T-helper 2 cell (primary cell): ENCODE data around the gene CRYZL1.
"Not testable (repeated sequence)": the region's sequence is repeated elsewhere in the genome, so short reads cannot be mapped to it uniquely, and the experiment has no call there.

ENCODE experiments used
- DNase-seq, 5 experiments: peaks; one replicate each; pipeline versions ENCODE4 v3.0.0 to v3.0.0-alpha.2; 2012 to 2022

CRYZL1 gene

GRCh38 chr21:33660406-33660805 lies 18.9 kb upstream of the CRYZL1 start:
- DNase-seq, result no peak

DNA sequence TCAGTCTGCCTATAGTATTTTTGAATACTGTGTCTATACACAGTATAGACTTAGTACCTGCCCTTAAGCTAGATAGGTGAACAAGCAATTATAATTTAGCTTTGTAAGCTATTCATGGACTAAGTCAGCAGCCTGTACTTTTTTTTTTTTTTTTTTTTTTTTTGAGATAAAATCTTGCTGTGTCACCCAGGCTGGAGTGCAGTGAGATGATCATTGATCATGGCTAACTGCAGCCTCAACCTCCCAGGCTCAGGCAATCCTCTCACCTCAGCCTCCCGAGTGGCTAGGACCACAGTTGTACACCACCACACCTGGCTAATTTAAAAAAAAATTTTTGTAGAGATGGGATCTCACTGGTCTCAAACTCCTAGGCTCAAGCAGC lies 18.0 kb upstream of the CRYZL1 start:
- DNase-seq, result peak in 1 of 5 experiments; percentile 16

DNA sequence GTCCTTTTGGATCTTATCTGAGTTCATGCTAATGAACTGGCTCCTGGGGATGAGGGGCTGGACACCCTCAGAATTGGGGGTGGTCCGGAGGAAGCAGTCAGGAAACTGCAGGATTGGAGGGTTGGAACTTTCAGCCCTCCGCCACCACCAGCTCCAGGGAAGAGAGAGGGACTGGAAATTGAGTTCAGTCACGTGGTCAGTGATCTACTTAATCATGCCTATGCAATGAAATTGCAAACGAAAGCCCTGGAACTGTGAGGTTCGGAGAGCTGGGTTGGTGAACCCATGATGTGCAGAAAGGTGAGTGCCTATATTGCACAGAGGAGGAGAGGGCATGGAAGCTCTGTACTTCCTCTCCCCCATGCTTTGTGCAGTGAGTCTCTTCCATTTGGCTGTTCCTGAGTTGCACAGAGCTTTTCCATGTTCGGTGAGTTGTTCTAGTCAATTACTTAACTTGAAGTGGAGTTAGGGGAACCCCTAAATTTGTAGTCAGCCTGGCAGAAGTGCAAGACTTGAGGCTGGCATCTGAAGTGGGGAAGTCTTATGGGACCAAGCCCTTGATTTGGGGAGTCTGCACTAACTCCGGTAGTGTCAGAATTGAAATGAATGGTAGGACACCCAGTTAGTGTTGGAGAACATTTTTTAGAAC lies 17.5 kb upstream of the CRYZL1 start:
- DNase-seq, result no peak

GRCh38 chr21:33657124-33657820 lies 15.7 kb upstream of the CRYZL1 start:
- no peak for DNase-seq

DNA sequence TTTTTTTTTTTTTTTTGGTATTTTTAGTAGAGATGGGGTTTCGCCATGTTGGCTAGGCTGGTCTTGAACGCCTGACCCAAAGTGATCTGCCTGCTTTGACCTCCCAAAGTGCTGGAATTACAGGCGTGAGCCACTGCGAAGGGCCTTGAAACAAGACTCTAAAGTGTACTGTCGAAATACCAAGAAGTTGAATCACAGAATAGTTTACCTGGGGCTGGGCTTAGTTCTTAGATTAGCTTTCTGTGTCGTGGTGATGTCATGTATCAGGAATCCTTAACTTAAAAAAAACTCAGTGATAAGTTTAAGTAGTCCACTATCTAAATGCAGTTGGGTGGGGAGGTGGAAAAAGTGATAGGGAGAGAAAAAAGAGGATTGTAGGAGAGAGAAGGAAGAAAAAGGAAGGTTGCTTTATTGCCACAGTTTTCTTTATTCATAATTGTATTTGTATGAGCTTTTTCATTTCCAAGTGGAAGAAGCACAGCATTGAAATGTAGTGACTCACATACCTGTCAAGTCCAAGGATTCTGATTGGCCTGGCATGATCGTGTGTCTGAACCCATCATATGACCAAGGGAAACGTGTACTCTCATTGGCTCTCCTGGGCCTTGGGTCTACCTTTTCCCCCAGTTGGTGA lies 14.2 kb upstream of the CRYZL1 start:
- no peak for DNase-seq

DNA sequence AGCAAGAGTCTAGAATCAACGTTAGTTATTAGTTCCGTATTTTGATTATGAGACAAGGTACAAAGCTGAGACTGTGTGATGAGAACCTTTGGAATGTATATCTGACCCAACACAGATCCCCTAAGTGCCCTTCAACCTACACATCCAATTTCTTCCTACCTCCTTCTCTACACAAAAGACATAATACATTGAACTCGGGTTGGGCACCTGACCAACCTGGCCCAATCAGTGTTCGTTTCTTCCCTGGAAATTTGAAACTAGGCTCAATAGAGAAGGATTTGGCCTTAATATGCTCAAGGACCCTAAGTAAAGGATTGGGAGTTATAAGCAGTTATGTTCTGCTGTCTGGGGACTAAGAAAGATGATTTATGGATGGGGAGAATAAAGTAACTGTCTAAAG lies 12.9 kb upstream of the CRYZL1 start:
- DNase-seq, result no peak

DNA sequence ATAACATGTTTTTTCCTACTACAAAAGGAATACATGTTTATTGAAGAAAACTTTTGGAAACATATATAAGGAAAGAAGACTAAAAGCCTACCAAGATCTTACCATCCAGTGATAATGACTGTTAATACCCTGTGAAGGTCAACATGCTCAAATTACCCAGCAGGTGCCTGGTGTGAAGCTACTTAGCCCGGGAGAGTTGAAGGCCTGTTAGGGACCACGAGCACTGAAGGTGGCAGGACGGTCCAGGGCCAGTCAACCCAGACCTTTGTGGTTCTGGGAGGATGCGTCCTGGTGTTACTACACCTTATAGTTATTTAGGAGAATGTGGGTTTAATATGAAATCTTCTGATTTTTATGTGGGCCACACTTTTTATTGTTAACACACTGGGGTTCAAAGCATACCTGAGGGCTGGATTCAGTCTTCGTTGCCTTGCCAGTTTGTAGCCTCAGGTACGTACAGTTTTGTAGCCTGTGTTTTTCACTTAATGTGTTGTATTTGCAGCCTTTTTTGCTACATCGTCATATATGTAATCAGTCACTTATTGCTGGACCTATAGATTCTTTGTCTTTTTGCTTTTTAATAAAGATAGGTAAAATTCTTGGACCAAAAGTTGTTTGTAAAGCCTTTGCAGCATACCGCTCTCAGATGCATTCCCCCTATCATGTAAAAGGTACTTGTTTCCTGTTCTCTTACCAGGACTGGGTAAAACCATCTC lies 10.6 kb upstream of the CRYZL1 start:
- DNase-seq, result no peak

DNA sequence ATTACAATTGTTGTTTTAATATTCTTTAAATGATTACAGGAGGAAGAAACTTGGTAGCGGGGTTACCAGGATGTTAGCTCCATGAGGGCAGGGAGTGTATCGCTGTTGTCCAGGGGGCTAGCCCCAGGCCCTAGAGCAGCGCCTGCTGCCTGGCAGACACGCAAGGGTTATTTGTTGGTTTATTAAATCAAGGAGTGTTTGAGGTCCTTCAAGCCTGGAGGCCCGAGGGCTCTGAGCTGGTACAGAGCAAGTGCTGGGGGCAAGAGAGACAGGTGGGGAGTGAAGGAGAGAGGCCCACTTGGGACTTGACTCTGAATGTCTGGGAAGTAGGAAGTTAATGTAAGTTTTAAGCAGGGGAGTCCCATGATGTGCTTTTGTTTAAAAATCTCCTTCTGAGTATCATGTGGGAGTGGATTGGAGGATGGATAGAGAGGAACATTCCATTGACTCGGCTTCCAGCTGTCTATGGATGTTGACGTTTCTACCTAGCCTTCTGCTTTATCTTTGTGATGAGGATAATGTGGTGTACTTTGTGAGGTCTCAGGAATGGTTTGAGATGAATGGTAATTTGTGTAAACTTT lies 9.5 kb upstream of the CRYZL1 start:
- DNase-seq, result no peak

DNA sequence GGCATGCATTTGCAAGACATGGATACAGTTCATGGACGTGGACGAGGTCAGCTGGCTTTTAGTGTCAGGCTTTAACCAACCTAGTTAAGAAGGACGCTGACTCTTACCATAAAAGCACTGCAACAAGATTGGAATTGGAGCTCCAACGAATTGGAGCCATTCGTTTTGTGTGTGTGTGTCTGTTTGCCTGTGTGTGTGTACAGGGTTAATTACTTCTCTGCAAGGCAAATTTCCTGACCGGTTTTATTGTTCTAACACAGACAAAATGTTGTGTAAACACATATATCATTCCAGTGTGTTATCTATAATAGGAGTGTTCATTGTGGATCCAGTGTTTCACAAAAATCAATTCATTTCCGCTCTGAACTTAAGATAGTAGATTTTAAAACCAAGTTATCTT lies 8.7 kb upstream of the CRYZL1 start:
- no peak for DNase-seq

DNA sequence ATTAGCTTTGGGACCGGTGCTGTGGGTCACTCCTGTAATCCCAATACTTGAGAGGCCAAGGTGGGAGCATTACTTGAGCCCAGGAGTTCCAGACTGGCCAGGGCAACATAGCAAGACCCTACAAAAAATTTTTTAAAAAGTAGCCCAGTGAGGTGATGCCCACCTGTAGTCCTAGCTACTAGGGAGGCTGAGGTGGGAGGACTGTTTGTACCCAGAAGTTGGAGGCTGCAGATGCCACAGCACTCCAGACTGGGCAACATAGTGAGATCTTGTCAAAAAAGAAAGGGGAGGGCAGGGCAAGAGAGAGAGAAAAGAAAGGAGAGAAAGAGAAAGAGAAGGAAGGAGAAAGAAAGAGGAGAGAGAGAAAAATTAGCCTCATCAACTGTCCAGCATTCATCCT lies 7.0 kb upstream of the CRYZL1 start:
- no peak for DNase-seq

- DNase-seq, result no peak
These were observed 6.0 kb upstream of the CRYZL1 start for GRCh38 chr21:33647587-33647986.

GRCh38 chr21:33645730-33646129 lies 4.2 kb upstream of the CRYZL1 start:
- no peak for DNase-seq

- no peak for DNase-seq
These were observed 3.0 kb upstream of the CRYZL1 start for GRCh38 chr21:33644383-33645074.

DNA sequence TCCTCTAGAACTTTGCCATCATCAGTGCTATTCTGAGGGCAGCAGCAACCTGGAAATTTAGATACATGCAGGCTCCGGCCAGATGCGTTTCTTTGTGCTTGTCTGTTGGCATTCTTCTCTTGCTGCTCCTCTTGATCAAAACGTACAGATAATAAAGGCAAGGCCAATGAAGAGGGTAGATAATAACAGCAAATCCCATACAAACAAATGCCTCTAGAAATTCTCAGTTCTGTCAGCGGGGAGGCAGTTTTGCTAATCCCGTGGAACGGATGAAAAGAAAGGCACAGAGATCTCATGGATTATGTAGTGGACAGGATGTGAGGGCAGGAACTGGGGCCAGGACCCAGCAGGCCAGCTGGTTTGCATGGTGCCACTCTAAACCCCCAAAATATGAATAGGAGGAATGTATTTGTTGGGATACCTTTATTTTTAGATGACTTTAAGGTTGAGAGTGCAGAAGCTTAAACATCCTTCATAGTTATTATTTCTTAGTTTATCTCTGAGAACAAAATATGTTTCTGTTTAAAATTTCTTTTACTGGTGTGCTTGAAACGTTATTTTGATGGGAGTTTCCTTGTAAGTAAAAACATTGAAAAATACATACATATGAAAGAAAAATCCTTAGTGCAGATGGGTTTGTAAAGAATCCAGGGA lies 2.2 kb upstream of the CRYZL1 start:
- DNase-seq, result peak in 1 of 5 experiments; percentile 6

DNA sequence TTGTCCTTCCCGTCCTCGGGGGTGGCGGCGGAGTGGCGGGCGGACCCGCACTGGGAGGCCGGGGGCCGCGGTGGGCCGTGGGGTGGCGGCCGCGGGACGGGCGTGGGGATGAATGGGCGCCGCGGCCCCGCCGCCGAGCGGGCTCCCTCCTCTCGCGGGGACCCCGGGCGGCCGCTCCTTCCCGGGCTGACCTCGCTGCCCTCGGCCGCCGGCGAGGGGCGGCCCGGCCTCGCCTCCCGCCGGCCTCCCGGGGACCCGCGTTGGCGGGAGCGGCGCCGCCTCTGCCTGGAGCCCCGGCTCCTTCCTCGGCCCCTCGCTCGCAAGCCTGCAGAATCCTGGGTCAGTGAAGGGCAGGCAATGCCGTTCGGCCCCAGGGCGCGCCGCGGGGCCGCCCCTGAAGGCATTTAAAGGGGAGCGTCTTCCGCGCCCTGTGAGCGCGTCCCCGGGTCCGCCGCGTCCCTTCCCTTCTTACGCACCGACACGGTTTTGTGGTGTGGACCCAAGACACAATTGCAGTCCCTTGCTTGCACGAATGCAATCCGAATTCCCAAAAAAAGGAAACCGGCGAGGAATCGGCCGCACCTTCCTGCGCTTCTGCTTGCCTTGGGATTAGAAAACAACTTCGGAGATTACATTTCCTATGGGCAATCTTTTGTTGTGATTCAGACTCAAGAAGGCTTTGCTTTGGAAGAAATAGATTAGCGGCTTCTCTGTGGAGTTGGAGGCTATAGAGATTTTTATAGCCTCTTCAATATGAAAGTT lies 1.5 kb upstream of the CRYZL1 start:
- DNase-seq, result peak in 1 of 5 experiments; percentile 30

DNA sequence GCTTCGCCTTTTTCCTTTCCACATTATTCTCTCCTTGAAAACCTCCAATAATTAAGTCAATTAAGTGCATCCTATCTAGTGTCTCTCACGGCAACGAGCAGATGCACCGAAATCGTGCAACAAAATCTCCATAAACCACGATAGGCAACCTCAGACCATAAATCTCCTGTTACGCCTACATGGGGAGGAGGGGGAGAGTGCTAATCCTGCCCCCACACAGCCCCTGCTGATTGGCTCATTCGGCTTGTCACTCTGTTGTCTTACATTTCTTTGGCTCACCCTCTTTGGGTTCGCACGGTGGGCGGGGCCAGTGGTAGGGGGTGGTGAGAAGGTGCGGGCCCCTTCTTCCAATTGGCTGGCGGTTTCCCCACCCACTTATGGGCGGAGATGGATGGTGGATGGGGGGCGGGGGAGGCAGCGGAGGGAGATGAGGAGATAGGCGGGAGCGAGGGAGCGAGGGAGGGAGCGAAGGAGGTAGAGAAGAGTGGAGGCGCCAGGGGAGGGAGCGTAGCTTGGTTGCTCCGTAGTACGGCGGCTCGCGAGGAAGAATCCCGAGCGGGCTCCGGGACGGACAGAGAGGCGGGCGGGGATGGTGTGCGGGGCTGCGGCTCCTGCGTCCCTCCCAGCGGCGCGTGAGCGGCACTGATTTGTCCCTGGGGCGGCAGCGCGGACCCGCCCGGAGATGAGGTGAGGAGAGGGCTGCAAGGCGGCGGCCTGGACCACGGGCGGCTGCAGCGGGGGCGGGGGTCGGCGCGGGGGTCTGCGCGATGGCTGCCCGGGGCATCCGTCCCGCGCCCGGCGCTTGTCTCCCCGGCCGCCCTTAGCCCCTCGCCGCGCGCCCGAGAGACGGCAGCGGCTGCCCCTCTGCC lies 720 bp upstream of the CRYZL1 start, which contains the start of gene ITSN1:
TSS of gene ITSN1 (plus strand) at position 475 of the 869 bp plus-strand sequence. CDS start 76,328 bp downstream, outside the sequence.
- DNase-seq, result peak; percentile 98 to 100 (median 99)

DNA sequence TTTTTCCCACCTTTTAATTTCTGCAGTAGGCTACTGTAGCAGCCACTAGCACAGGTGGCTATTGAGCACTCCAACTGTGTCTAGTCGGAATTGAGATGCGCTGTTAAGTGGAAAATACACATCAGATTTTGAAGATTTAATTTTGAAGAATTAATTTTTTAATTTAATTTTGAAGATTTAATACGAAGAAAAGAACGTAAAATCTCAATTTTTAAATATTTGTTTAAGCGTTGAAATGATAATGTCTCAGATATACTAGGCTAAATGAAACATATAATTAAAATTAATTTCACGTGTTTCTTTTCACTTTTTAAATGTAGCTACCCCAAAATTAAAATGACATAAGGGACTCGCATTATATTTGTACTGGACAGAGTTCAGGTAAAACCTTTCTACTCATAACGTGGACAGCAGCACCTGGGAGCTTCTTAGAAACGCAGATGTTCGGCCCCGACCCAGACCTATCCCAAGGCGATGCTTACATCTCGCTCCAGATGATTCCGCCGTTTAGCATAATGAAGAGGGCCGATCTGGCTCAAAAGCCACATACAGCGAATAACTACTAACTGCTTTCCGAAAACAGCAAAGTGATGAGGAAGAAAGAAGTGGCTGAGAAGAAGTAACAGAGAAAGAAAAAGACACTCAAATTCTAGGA lies 717 bp downstream of the CRYZL1 start:
- no peak for DNase-seq

DNA sequence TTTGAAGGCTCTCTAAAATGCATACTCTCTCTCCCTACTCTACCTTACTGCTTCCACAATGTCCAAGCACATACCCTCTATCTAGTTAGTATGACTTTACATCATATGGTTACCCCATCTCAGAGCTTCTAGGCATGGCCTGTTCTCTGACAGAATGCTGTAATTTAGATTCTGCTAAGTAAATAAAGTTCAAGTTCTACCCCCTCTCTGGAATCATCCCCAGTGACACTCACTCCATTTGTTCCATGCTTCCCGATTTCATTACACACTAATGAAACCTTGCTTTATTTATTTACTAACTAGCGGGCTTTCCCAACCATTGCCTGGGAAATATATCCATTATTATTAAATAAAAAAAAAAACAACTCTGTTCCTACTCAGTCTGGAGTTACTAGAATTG lies 7.3 kb downstream of the CRYZL1 start:
- no peak for DNase-seq

DNA sequence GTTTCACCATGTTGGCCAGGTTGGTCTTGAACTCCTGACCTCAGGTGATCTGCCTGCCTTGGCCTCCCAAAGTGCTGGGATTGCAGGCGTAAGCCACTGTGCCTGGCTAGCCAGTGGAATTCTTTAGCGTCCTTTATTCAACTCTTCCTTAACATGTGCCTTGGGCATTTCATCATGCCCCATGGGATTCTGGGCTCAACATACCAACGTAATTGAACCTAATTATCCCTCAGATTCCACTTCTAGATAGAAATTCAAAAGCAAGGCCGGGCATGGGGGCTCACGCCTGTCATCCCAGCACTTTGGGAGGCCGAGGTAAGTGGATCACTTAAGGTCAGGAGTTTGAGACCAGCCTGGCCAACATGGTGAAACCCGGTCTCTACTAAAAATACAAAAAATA lies 15.4 kb downstream of the CRYZL1 start:
- DNase-seq, result not testable (repeated sequence)
